ENCODE results near the gene MON1B.

GRCh38 chr16:77190478-77191258, at the start of gene MON1B:
- TF ChIP-seq POLR2A (IDR thresholded peaks at IDR 0.05; ENCODE audit: low read depth, low read length) (peak; percentile 85), POLR2AphosphoS5 (IDR thresholded peaks at IDR 0.05; ENCODE audit: low read depth, low read length) (peak; percentile 81), TAF1 (IDR thresholded peaks at IDR 0.05; ENCODE audit: borderline replicate concordance, low read depth, low read length) (peak; percentile 63; the same call in 1 of the 2 replicates)
